Choroid plexus epithelial cell (primary cell): ENCODE data around the gene PIMREG.

ENCODE experiments used
- DNase-seq: peaks from one replicate; pipeline ENCODE4 v3.0.0-alpha.2; 2010; ENCODE audit warnings: low read depth
- H3K4me3 ChIP-seq: 2 replicates; pipeline ENCODE4 v1.5.1; 2011; ENCODE audit warnings: low read depth, mild to moderate bottlenecking, control low read depth, low read length, moderate library complexity
- TF ChIP-seq, protein P1 (sequence below): conservative IDR thresholded peaks from 2 replicates; pipeline ENCODE4 v1.5.1; 2011; ENCODE audit warnings: low read depth, mild to moderate bottlenecking, control low read depth, inconsistent platforms, low read length, moderate library complexity

The PIMREG gene

DNA sequence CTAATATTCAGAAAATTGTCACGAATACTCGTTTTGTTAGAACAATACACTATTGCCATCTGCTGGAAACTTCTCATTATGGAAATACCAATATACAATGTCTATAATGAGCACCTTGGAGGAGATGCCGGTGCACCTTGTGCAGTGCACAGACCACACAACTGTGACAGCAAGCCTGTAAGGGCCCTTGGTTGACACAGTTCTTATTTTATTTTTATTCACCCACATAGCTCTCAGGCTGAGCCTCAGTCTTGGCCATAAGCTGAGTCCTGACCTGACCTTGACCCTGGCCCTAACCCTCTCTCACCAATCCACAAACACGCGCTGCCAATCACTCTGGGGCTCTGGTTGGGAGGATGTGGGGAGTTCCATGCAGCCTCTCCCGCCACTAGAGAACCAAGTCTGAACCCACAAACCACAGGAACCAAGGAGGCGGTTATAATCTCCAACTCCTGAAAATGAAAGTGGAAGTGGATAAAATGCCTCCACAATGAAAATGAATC is 16.9 kb upstream of the PIMREG start:
- no peak overlapping the region for H3K4me3 ChIP-seq
- TF ChIP-seq, protein P1, sequence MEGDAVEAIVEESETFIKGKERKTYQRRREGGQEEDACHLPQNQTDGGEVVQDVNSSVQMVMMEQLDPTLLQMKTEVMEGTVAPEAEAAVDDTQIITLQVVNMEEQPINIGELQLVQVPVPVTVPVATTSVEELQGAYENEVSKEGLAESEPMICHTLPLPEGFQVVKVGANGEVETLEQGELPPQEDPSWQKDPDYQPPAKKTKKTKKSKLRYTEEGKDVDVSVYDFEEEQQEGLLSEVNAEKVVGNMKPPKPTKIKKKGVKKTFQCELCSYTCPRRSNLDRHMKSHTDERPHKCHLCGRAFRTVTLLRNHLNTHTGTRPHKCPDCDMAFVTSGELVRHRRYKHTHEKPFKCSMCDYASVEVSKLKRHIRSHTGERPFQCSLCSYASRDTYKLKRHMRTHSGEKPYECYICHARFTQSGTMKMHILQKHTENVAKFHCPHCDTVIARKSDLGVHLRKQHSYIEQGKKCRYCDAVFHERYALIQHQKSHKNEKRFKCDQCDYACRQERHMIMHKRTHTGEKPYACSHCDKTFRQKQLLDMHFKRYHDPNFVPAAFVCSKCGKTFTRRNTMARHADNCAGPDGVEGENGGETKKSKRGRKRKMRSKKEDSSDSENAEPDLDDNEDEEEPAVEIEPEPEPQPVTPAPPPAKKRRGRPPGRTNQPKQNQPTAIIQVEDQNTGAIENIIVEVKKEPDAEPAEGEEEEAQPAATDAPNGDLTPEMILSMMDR = peak; percentile 23
- peak; percentile 65 for DNase-seq

DNA sequence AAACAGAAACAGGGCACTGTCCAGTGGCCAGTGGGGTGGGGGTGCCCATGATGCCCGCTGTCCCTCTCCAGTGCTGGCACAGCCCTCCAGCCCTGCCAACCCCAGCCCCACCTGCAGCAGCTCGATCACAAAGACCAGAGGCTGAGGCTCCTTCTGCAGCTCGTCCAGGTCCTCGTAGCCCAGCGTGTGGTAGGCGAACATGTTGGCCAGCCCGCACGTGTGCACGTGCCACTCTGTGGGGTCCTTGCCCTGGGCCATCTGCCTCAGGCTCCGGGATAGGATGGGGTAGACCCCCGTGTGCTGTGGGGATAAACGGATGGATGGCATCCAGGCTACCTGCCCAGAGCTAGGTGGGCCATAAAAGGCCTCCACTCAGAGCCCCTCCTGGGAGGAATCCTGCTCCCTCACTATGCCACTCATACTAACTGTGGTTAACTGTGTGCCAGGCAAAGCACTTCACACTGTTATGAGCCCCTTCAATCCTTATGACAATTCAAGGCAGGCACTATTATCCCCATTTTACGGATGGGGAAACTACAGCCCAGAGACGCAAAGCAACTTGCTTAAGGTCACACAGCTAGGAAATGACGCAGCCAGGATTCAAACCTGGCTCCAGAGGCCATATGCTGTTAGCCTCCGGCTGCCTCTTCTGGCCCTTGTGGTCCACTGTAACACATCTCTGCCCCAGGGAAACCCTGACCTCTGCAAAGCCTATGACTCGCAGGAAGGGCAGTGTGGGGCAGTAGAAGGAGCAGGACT is 15.9 kb upstream of the PIMREG start:
- TF ChIP-seq, protein P1 = no peak
- H3K4me3 ChIP-seq = no peak overlapping the region
- DNase-seq = no peak

DNA sequence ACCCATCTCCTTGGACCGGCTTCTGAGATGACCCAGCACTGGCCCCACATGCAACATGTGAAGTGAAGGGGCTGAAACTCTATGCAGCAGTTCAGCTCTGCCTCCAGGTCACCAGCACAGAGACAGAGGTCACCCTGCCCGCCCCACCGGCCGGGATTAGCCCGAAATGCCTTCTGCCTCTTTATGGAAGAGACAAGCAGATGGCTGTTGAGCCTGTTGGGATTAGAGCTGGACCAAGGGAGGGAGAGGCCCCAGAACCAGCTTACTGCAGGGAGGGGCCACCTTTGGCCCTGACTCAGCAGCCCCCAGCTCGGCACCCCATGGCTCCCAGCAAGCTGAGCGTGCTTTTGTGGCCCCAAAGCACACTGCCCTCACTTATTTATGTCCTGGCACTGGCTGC is 15.0 kb upstream of the PIMREG start:
- TF ChIP-seq, protein P1 = no peak

DNA sequence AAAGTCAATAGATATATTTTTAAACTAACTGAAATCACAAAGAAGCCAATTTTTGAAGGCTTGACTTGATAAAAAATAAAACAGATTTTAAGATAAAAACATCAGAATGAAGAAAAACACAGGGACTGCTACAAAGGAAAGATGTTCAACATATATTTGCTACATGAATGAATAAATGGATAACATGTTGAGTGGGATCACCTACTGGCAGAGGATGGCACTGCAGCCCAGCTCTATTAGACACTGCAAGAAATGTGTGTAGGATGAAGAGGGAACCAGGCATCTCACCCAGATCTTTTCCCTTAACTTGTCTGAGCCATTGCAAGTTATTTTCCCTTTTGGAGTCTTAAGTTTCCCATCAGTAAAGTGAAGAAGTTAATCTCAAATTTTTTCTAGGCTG is 13.5 kb upstream of the PIMREG start:
- no peak overlapping the region for H3K4me3 ChIP-seq
- no peak for DNase-seq
- TF ChIP-seq, protein P1 = peak; percentile 52

More for the DNA sequence above, 15.0 kb upstream of the PIMREG start:
- no peak for DNase-seq
- no peak overlapping the region for H3K4me3 ChIP-seq

DNA sequence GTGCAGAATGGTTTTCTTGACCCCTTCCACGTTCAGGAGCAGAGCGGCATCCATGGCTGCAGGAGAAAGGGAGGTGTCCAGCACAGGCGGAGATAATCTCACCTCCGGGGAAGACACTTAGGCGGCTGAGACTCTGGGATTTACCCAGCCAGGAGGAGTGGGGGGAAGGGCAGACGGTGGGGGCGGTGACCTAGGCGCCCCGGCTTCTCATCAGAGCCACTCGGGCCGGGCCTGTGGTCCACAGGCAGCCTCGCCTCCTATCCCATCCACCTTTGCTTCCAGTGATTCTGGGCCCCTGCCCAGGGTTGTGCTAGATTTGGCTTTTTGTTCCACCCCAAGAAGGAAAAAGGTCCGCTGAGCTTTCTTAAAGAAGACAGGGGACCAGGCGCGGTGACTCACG is 9.2 kb upstream of the PIMREG start, which contains the start of gene AIPL1:
AIPL1 (minus strand) TSS at position 71 of the 400 bp plus-strand sequence; CDS start at position 54, 17 bp downstream.
- no peak within 1 kb of the TSS for H3K4me3 ChIP-seq
- TF ChIP-seq, protein P1 = no peak
- DNase-seq = no peak

DNA sequence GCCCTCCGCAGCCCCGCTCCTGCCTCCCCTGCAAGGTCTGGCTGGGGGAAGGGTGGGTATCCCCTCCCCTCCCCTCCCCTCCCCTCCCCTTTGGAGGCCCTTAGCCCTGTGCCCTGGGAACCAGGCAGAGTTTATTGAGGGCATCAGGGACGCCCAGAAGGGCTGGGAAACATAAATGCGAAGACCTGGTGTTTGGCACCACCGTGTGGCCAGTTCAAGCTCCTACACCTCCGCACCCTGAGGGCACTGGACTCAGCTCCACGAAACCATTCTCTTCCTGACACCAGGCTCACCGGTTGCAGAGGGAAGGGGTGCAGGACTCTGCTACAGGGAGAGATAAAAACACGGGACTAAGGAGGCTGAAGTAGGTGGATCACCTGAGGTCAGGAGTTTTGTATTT is 8.3 kb upstream of the PIMREG start:
- H3K4me3 ChIP-seq = no peak overlapping the region
- peak; percentile 82 for DNase-seq
- TF ChIP-seq, protein P1 = peak; percentile 87

DNA sequence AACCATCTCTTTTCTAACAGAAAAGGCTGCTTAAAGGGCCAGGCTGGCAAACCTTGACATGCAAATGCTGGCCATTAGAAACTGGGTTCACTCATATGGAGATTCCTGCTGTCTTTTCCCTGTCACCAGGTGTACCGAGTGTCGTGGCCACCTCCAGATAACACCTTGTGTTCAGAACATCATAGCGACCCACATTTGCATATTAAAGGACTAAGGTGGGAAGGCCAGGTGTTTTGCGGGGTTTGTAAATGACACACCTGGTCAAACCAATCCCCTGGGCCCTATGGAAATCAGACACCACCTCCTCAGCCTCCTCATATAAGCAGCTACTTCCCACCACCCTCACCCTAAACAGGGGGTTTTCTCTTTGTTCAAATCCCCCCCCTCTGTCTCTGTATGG is 6.8 kb upstream of the PIMREG start:
- DNase-seq = no peak
- TF ChIP-seq, protein P1 = no peak
- H3K4me3 ChIP-seq = no peak overlapping the region
